Measurements from ENCODE around the gene RAB23.

GRCh38 chr6:57263739-57264138, 41.6 kb upstream of the RAB23 start:
- no peak for TF ChIP-seq YY1 (IDR thresholded peaks at IDR 0.05; ENCODE audit: insufficient read depth, insufficient read length)
- TF ChIP-seq ZNF274 (IDR thresholded peaks at IDR 0.05; ENCODE audit: low read depth, low read length), result no peak
- TF ChIP-seq SUZ12 (IDR thresholded peaks at IDR 0.05; ENCODE audit: extremely low read depth, insufficient read depth, insufficient read length), result no peak
